Hepatic stellate cell (primary cell): Measurements from ENCODE around the gene SNX3.
"Not testable (repeated sequence)": the region's sequence is repeated elsewhere in the genome, so short reads cannot be mapped to it uniquely, and the experiment has no call there.

ENCODE experiments used
- DNase-seq: peaks from one replicate; pipeline ENCODE4 v3.0.0; 2011; ENCODE audit warnings: low spot score

SNX3 gene

GRCh38 chr6:108260809-108261569, at the start of gene SNX3:
Gene SNX3 (minus strand): TSS chr6:108261040. CDS start chr6:108260921, 119 bp downstream.
- DNase-seq, result peak; percentile 97

- no peak for DNase-seq
Measured at GRCh38 chr6:108309844-108310243, 49.0 kb upstream of the SNX3 start.

GRCh38 chr6:108308641-108309040, 47.8 kb upstream of the SNX3 start:
- DNase-seq, result not testable (repeated sequence)

- DNase-seq, result no peak
Measured at GRCh38 chr6:108304646-108305045, 43.8 kb upstream of the SNX3 start.

GRCh38 chr6:108302386-108302785, 41.5 kb upstream of the SNX3 start:
- DNase-seq, result no peak

- DNase-seq, result no peak
Measured at GRCh38 chr6:108295676-108296075, 34.8 kb upstream of the SNX3 start.

- DNase-seq, result peak; percentile 93
Measured at GRCh38 chr6:108294727-108295625, 34.1 kb upstream of the SNX3 start, which contains the start of gene AFG1L. Gene AFG1L (plus strand): TSS chr6:108295054. CDS start chr6:108295080, 26 bp downstream.

- no peak for DNase-seq
Measured at GRCh38 chr6:108294297-108294726, 33.5 kb upstream of the SNX3 start.

- no peak for DNase-seq
Measured at GRCh38 chr6:108293527-108294296, 32.9 kb upstream of the SNX3 start.

GRCh38 chr6:108292561-108292960, 31.7 kb upstream of the SNX3 start:
- not testable (repeated sequence) for DNase-seq

- no peak for DNase-seq
Measured at GRCh38 chr6:108291091-108291490, 30.3 kb upstream of the SNX3 start.

GRCh38 chr6:108288742-108289141, 27.9 kb upstream of the SNX3 start:
- no peak for DNase-seq

GRCh38 chr6:108287373-108287772, 26.5 kb upstream of the SNX3 start:
- DNase-seq, result no peak

GRCh38 chr6:108286366-108286765, 25.5 kb upstream of the SNX3 start:
- DNase-seq, result no peak

GRCh38 chr6:108285381-108285780, 24.5 kb upstream of the SNX3 start:
- no peak for DNase-seq

GRCh38 chr6:108277831-108278230, 17.0 kb upstream of the SNX3 start:
- DNase-seq, result no peak

- DNase-seq, result no peak
Measured at GRCh38 chr6:108277295-108277694, 16.5 kb upstream of the SNX3 start.

GRCh38 chr6:108275976-108276375, 15.1 kb upstream of the SNX3 start:
- no peak for DNase-seq

- no peak for DNase-seq
Measured at GRCh38 chr6:108274546-108274945, 13.7 kb upstream of the SNX3 start.

GRCh38 chr6:108269955-108270354, 9.1 kb upstream of the SNX3 start:
- not testable (repeated sequence) for DNase-seq

- DNase-seq, result peak; percentile 24
Measured at GRCh38 chr6:108268845-108269244, 8.0 kb upstream of the SNX3 start.

GRCh38 chr6:108263371-108263770, 2.5 kb upstream of the SNX3 start:
- no peak for DNase-seq
